ENCODE data around the gene LDB2. TPM values are rescaled to one million over a fixed set of nuclear protein-coding genes. Genes with fewer than 3 reads are reported as not detected.

The LDB2 gene
- total RNA-seq, 2 experiments from 2014 or later, result not detected

- Histone ChIP-seq H3K9me3 (ENCODE audit: low read length) (no peaks in the 10 kb centered on the region), H3K4me1 (ENCODE audit: insufficient read depth, low read length, poor library complexity, severe bottlenecking) (no peaks in the 10 kb centered on the region), H3K79me2 (ENCODE audit: insufficient read depth, low read depth, low read length) (no peaks in the 10 kb centered on the region), H2AFZ (ENCODE audit: low read length) (no peak overlapping the region), H3K36me3 (ENCODE audit: insufficient read depth, low read length) (no peaks in the 10 kb centered on the region), H3K4me3 (ENCODE audit: low read depth, low read length, poor library complexity, severe bottlenecking) (no peak overlapping the region), H3K27ac (ENCODE audit: low read depth, low read length, poor library complexity, severe bottlenecking) (no peak overlapping the region), H3K9me2 (ENCODE audit: insufficient read depth, low read length) (no peaks in the 10 kb centered on the region; the same call in 1 of the 2 replicates), H4K20me1 (ENCODE audit: insufficient read depth, low read length) (no peaks in the 10 kb centered on the region), H3K4me2 (ENCODE audit: low read length) (no peak overlapping the region)
- intact Hi-C loops (cut with micrococcal nuclease; ENCODE audit: unreplicated experiment), result no loop called here
- DNase-seq (ENCODE audit: low spot score), result no peak
- ChIA-PET CTCF (ENCODE audit: unreplicated experiment) (no interaction called here), POLR2A (no interaction called here)
- TF ChIP-seq EZH2phosphoT487 (IDR thresholded peaks at IDR 0.05; ENCODE audit: borderline replicate concordance, low read depth, low read length), result no peak
- no peak for TF ChIP-seq CTCF (conservative IDR thresholded peaks at IDR 0.05; ENCODE audit: low read length)
- BruUV-seq (replicated peaks), result no TSS peak
Observed at GRCh38 chr4:16580514-16580913, 317.9 kb downstream of the LDB2 start.

- no peak overlapping the region for H3K4me3 ChIP-seq (ENCODE audit: low read depth, low read length, poor library complexity, severe bottlenecking)
- no TSS peak for BruUV-seq (replicated peaks)
- no peaks in the 10 kb centered on the region for H3K79me2 ChIP-seq (ENCODE audit: insufficient read depth, low read depth, low read length)
- ChIA-PET POLR2A (interaction anchor here (0.7 kb wide), 1 partner anchor 8 kb away, joined by 3 read pairs; no protein-coding TSS in a partner anchor), CTCF (ENCODE audit: unreplicated experiment) (no interaction called here)
- H3K9me3 ChIP-seq (ENCODE audit: low read length), result no peaks in the 10 kb centered on the region
- no peak overlapping the region for H3K4me2 ChIP-seq (ENCODE audit: low read length)
- no peaks in the 10 kb centered on the region for H4K20me1 ChIP-seq (ENCODE audit: insufficient read depth, low read length)
- H2AFZ ChIP-seq (ENCODE audit: low read length), result no peak overlapping the region
- no peak for DNase-seq (ENCODE audit: low spot score)
- no peaks in the 10 kb centered on the region for H3K4me1 ChIP-seq (ENCODE audit: insufficient read depth, low read length, poor library complexity, severe bottlenecking)
- intact Hi-C loops (cut with micrococcal nuclease; ENCODE audit: unreplicated experiment), result no loop called here
- H3K9me2 ChIP-seq (ENCODE audit: insufficient read depth, low read length), result no peaks in the 10 kb centered on the region; the same call in 1 of the 2 replicates
- no peak for TF ChIP-seq EZH2phosphoT487 (IDR thresholded peaks at IDR 0.05; ENCODE audit: borderline replicate concordance, low read depth, low read length)
- no peak for TF ChIP-seq CTCF (conservative IDR thresholded peaks at IDR 0.05; ENCODE audit: low read length)
- H3K27ac ChIP-seq (ENCODE audit: low read depth, low read length, poor library complexity, severe bottlenecking), result no peak overlapping the region
- no peaks in the 10 kb centered on the region for H3K36me3 ChIP-seq (ENCODE audit: insufficient read depth, low read length)
Observed at GRCh38 chr4:16579866-16580265, 318.6 kb downstream of the LDB2 start.

- intact Hi-C loops (cut with micrococcal nuclease; ENCODE audit: unreplicated experiment), result no loop called here
- no peak overlapping the region for H3K4me2 ChIP-seq (ENCODE audit: low read length)
- DNase-seq (ENCODE audit: low spot score), result no peak
- no peaks in the 10 kb centered on the region for H3K4me1 ChIP-seq (ENCODE audit: insufficient read depth, low read length, poor library complexity, severe bottlenecking)
- H3K79me2 ChIP-seq (ENCODE audit: insufficient read depth, low read depth, low read length), result no peaks in the 10 kb centered on the region
- H3K9me2 ChIP-seq (ENCODE audit: insufficient read depth, low read length), result no peaks in the 10 kb centered on the region; the same call in 1 of the 2 replicates
- H4K20me1 ChIP-seq (ENCODE audit: insufficient read depth, low read length), result no peaks in the 10 kb centered on the region
- TF ChIP-seq CTCF (conservative IDR thresholded peaks at IDR 0.05; ENCODE audit: low read length), result no peak
- no peak for TF ChIP-seq EZH2phosphoT487 (IDR thresholded peaks at IDR 0.05; ENCODE audit: borderline replicate concordance, low read depth, low read length)
- no peaks in the 10 kb centered on the region for H3K9me3 ChIP-seq (ENCODE audit: low read length)
- CTCF ChIA-PET (ENCODE audit: unreplicated experiment), result no interaction called here
- no peak overlapping the region for H2AFZ ChIP-seq (ENCODE audit: low read length)
- H3K36me3 ChIP-seq (ENCODE audit: insufficient read depth, low read length), result no peaks in the 10 kb centered on the region
- no peak overlapping the region for H3K4me3 ChIP-seq (ENCODE audit: low read depth, low read length, poor library complexity, severe bottlenecking)
- POLR2A ChIA-PET, result interaction anchor here (0.6 kb wide), 1 partner anchor 34 kb away, joined by 3 read pairs; no protein-coding TSS in a partner anchor
- BruUV-seq (replicated peaks), result no TSS peak
- no peak overlapping the region for H3K27ac ChIP-seq (ENCODE audit: low read depth, low read length, poor library complexity, severe bottlenecking)
Observed at GRCh38 chr4:16577177-16577576, 321.3 kb downstream of the LDB2 start.
